ENCODE results near the gene RAB31.

GRCh38 chr18:9735879-9736278 is 27.8 kb downstream of the RAB31 start:
- TF ChIP-seq CTCF (IDR thresholded peaks at IDR 0.05) (no peak), POLR2AphosphoS5 (IDR thresholded peaks at IDR 0.05) (no peak), POLR2A (IDR thresholded peaks at IDR 0.05) (no peak)
